ENCODE data around the gene PSMC3. TPM values are rescaled to one million over a fixed set of nuclear protein-coding genes. Genes with fewer than 3 reads are reported as not detected.

Gene PSMC3
- total RNA-seq, 1 experiment from 2014 or later, result 222 TPM

DNA sequence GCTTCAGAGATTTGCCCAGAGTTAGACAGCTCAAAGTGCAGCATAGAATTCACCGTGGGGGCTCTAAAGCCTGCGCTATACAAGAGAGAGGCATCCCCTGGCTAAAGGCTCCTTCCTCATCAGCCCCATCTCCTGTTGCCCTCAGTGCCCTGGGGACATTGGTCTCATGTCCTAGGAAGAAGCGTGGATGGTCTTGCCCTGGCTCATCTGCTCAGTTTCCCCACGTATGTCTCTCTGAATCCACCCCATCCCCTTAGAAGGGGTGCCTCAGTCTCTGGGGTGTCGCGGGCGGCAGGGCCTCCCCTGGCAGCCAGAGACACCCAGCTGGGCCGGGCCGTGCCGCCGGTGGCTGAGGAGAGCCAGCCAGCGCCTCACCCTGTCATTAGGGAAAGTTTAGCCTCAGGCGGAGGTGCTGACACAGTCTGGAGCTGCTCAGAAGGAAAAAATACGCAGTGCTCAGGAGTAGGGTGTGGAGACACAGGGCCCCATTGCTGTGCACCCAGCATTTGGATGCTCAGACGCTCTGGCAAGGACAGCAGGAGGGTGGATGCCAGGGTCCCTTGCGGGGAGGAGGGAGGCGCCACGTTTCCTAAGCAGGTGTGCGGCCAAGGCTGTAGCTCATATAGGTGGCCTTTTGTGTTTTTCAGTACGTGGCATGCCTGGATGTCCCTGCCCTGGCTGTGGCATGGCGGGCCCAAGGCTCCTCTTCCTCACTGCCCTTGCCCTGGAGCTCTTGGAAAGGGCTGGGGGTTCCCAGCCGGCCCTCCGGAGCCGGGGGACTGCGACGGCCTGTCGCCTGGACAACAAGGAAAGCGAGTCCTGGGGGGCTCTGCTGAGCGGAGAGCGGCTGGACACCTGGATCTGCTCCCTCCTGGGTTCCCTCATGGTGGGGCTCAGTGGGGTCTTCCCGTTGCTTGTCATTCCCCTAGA, 16.5 kb downstream of the PSMC3 start:
- no TSS peak for BruUV-seq (replicated peaks)
- ChIA-PET CTCF (no interaction called here), POLR2A (ENCODE audit: unreplicated experiment) (interaction anchor here (0.7 kb wide), 1 partner anchor 142 kb away, joined by 3 read pairs; no protein-coding TSS in a partner anchor)
- Histone ChIP-seq H3K4me3 (peak overlapping the region; percentile 90), H3K4me2 (peak overlapping the region; percentile 94), H4K20me1 (ENCODE audit: insufficient read depth) (no peaks in the 10 kb centered on the region; the same call in 1 of the 2 replicates), H3K9me2 (ENCODE audit: insufficient read depth) (no peaks in the 10 kb centered on the region), H3K9me3 (ENCODE audit: insufficient read depth, low read depth) (no peaks in the 10 kb centered on the region), H3K27me3 (ENCODE audit: insufficient read depth, low read depth) (no peaks in the 10 kb centered on the region), H3K36me3 (ENCODE audit: low read depth) (no peaks in the 10 kb centered on the region), H2AFZ (0 out of 2 replicates have a peak overlapping the region, but pooled peaks have one; percentile 93), H3K79me2 (ENCODE audit: low read depth) (no peaks in the 10 kb centered on the region), H3F3A (ENCODE audit: insufficient read depth, low read depth) (peaks cover 41% of the 10 kb centered on the region), H3K27ac (peak overlapping the region; percentile 79), H3K4me1 (replicated peaks; ENCODE audit: insufficient read depth) (peaks cover 28% of the 10 kb centered on the region)
- DNase-seq, result peak; percentile 61 to 65
- TF ChIP-seq EZH2 (IDR thresholded peaks at IDR 0.05; ENCODE audit: low read depth), result no peak
- TF ChIP-seq, protein P1, sequence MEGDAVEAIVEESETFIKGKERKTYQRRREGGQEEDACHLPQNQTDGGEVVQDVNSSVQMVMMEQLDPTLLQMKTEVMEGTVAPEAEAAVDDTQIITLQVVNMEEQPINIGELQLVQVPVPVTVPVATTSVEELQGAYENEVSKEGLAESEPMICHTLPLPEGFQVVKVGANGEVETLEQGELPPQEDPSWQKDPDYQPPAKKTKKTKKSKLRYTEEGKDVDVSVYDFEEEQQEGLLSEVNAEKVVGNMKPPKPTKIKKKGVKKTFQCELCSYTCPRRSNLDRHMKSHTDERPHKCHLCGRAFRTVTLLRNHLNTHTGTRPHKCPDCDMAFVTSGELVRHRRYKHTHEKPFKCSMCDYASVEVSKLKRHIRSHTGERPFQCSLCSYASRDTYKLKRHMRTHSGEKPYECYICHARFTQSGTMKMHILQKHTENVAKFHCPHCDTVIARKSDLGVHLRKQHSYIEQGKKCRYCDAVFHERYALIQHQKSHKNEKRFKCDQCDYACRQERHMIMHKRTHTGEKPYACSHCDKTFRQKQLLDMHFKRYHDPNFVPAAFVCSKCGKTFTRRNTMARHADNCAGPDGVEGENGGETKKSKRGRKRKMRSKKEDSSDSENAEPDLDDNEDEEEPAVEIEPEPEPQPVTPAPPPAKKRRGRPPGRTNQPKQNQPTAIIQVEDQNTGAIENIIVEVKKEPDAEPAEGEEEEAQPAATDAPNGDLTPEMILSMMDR (conservative IDR thresholded peaks at IDR 0.05), result no peak
- intact Hi-C loops (cut with micrococcal nuclease; ENCODE audit: unreplicated experiment), result loop anchor here (2.0 to 5.0 kb wide), 3 partner anchors 152 to 233 kb away; partner anchors contain the start of genes ARFGAP2, NR1H3 and PTPMT1

DNA sequence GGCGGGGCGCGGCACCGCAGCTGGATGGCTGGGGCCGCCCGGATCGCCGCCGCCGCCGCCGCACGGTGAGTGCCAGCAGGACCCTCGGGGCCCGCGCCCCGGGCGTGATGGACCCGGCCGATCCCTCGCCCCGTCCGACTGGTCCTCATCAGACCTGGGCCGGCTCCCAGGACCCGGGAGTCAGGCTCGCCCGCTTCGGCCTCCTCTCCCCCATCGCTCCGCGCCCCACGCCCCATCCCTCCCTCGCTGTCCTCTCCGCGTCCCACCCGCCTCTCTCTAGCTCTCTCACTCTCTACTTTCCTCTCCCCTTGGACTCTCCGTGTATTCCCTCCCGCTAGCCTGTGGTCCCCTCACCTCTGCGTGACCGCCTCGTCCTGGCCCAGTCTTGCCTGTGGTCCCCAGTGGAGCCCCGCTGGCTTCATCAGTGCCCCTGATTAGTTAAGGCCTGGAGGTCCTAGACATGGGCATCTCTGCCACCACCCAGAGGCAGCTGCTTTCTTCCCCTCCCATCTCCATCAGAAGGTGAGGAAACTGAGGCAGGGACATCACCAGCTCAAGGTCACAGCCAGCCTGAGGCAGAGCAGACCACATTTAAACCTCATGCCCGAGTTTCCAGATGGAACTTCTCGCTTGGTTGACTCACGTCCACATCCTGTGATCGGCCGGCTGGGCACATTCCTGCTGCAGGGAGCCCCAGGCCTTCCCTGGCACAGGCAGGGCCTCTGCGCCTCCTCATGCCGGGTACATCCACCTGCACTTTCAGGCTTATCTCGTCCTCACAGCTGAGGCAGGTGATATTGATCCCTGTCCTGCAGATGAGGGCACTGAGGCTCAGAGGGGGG, 17.4 kb downstream of the PSMC3 start:
- intact Hi-C loops (cut with micrococcal nuclease; ENCODE audit: unreplicated experiment), result loop anchor here (1.0 to 5.0 kb wide), 6 partner anchors 17 to 232 kb away; partner anchors contain the start of genes ARFGAP2, NR1H3, PSMC3 and PTPMT1

More for the DNA sequence above, 17.4 kb downstream of the PSMC3 start:
- CTCF ChIA-PET, result interaction anchor here (0.6 kb wide), 2 partner anchors 90 to 275 kb away, joined by 4 to 6 read pairs; no protein-coding TSS in a partner anchor
- TSS peak; percentile 47 for BruUV-seq (replicated peaks)
- TF ChIP-seq EZH2 (IDR thresholded peaks at IDR 0.05; ENCODE audit: low read depth), result no peak
- TF ChIP-seq, protein P1 (conservative IDR thresholded peaks at IDR 0.05), result peak; percentile 8; the same call in 1 of the 2 replicates
- Histone ChIP-seq H2AFZ (peak overlapping the region; percentile 93), H3K9me2 (ENCODE audit: insufficient read depth) (no peaks in the 10 kb centered on the region), H3K9me3 (ENCODE audit: insufficient read depth, low read depth) (no peaks in the 10 kb centered on the region), H3K27ac (peak overlapping the region; percentile 79), H3K4me1 (replicated peaks; ENCODE audit: insufficient read depth) (peaks cover 28% of the 10 kb centered on the region), H3F3A (ENCODE audit: insufficient read depth, low read depth) (peaks cover 41% of the 10 kb centered on the region), H3K36me3 (ENCODE audit: low read depth) (no peaks in the 10 kb centered on the region), H3K4me2 (peak overlapping the region; percentile 94), H3K4me3 (peak overlapping the region; percentile 90), H4K20me1 (ENCODE audit: insufficient read depth) (no peaks in the 10 kb centered on the region; the same call in 1 of the 2 replicates), H3K27me3 (ENCODE audit: insufficient read depth, low read depth) (no peaks in the 10 kb centered on the region), H3K79me2 (ENCODE audit: low read depth) (no peaks in the 10 kb centered on the region)
- peak; percentile 68 to 86 for DNase-seq
- POLR2A ChIA-PET (ENCODE audit: unreplicated experiment), result interaction anchor here (0.6 to 0.7 kb wide), 2 partner anchors 49 to 143 kb away, joined by 3 read pairs; no protein-coding TSS in a partner anchor
